NCI-H2029 treated with DMSO at 0.1 percent for 48 hours (cell line): ENCODE data around the gene BCAS1.

Experiments
- DNase-seq: peaks from one replicate; lab custom pipeline; 2025; lab: John Stamatoyannopoulos, UW

The BCAS1 gene

DNA sequence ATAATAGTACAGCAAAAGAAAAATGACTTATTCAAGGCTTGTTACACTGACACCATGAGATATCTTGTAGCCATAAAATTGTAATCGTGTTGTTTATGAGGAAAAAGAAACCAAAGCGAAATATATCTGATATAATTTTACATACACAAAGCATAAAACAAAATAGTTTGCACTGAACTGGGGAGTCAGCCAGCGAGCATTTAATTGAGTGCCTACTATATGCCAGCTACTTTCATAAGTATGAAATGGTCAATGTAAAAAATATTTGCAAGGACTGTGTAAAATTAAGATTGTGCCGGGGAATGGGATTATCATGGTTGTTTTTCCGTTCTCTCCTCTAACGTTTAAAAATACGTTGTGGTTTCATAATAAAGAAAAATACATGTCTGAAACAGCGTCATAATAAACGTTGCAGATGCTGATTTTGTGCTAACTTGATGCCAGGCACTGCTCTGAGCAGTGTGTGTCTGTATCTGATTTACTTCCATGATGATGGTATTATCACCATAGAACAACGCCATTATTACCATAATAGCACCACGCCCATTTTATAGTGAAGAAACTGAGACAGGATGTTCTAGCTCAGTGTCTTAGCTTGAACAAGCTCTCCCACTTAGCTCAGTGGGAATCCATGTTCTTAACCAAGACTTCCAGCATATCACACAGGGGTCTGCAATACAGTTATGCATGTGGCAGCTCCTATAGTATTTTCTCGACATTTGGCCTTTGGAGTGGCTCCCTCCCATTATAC is 144.6 kb downstream of the BCAS1 start:
- no peak for DNase-seq

DNA sequence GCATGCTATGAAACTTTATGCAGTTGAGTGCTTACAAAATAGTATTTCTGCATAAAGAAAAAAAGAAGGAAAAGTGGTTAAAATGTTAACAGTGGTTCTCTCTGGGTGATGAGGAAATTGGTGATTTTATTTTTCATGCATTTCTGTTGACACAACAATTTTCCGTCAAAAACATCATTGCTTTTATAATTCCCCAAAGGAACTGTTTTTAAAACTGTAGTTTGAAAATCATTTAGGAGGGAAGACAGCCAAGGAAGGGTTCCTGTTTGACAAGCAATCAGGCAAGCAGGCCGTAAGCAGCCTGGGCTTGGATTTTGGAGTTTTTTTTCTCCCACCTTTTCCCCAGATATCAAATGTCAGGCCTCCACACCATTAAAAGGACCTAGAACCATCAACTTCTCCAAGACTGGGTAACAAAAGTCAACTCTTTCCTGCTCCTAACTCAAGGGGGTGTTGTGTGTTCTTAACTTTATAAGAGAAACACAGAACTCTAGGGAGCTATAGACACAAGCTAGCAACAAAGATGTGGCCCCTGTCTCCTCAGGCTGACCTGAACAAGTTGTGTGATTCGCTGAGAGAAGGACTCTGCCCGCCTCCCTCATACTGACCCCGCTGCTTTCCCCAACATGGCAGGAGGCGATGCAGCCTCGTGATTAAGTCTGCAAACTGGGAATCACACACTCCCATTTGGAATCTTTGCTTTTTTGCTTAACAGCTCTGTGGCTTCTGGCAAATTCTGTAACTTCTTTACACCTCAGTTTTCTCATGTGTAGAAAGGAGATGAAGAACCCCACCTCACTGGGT is 146.6 kb downstream of the BCAS1 start:
- DNase-seq = no peak

DNA sequence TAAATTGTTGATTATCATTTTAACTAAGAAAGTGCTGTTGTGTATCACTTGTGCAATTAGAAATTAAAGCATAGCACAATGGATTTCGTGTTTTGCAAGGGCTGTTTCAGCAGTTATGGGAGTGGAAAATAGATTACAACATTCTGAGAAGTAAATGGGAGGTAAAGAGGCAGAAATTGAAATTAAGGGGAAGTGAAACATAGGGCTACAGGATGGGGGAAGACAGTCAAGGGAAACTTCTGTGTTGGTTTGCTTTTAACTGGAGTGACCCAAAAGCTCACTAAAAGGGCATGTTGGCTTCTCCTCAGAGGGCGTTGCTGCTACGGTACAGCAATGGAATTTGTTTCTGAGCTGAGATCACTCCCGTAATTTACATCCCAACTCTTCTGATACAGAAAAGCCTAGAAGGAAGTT is 147.5 kb downstream of the BCAS1 start:
- no peak for DNase-seq

DNA sequence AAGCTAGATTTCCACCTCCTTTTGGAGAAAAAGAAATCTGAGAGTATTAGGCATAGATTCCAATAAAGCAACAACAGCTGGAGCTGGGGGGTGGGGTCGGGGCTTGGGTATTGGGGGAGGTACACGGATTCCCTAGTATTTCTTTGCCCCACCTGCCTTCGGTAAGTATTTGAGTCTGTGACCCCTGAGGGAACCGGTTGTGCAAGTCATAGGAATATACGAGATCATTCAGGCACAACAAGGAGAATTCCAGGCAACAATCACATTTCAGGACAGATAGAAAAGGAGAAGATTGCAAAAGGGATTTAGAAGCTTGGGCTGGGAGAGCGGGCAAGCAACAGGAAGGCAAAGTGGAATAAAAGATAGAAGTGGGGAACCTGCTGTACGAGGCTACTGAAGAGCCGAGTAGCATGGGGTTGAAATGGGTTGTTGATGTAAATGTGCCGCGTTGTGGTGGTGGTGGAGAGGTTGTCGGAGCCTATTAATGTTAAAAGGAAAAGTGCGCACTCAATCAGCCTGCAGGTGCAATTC is 148.9 kb downstream of the BCAS1 start:
- DNase-seq = no peak

DNA sequence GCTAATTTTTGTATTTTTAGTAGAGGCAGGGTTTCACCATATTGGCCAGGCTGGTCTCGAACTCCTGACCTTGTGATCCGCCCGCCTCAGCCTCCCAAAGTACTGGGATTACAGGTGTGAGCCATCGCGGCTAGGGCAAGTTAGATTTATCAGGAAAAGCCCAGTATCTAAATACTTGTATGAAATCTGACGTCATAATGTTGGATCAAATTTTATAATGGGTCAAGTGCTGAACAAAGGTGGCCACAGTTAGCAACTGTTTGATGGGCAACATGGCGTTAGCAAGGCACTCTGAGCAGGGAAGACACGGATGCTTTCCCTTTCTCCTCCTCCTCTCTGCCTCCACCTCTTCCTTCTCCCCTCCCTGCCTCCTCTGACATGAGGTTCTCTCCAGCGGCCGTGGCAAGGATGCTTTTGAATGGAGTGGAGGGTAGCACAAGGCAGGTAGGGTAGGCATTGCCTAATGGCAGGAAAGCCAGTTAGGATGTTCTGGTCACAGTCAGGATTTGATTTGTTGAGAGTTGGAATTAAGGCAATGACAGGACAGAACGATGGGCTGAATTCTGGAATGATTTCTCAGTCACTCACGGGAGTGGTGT is 149.6 kb downstream of the BCAS1 start:
- DNase-seq = no peak

DNA sequence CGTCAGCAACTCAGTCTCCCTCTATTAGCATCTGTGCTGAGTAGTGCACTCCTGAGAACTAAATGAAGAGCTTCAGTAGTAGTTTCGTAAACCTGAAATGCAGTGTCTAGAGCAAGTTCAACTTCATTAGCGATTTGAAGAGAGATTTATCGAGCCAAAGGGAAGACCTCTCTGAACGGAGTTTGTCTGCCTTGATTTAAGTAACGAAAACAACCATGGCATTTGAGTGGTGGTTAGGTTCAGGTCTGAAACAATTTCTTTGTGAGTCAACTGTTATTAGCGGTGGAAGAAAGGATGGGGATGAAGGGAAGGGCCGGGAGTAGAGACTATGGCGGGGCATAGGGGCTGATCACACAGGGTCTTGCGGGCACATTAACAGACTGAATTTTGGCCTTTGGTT is 150.5 kb downstream of the BCAS1 start:
- DNase-seq = no peak

DNA sequence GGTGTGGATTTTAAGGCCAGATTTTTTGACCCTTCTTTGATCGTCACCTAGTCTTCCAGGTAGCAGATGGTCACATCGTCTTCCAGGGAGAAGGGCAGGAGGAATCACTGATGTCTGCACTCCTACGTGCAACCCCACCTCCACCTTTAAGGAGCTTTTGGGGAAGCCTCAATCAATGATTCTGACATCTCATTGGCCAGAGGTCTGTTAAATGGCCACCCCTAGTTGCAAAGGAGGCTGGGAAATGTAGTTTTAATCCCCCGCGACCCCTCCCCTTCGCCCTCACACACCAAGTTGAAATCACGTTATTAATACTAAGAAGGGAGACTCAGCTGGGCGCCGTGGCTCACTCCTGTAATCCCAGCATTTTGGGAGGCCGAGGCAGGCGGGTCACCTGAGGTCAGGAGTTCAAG is 151.4 kb downstream of the BCAS1 start:
- no peak for DNase-seq

DNA sequence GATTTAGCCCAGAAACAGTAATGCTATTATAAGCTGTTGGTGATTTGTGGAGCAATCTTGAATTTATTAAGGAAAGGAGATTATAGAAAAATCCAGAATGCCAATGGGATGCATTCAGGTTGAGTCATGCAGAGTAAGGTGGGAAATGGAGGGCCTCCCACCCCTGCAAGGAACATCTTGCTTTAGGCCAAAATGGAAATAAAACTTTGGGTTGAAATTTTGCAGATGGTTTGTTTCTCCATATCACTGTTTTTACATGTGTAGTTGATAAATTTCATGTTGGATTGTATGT is 152.4 kb downstream of the BCAS1 start:
- DNase-seq = no peak

DNA sequence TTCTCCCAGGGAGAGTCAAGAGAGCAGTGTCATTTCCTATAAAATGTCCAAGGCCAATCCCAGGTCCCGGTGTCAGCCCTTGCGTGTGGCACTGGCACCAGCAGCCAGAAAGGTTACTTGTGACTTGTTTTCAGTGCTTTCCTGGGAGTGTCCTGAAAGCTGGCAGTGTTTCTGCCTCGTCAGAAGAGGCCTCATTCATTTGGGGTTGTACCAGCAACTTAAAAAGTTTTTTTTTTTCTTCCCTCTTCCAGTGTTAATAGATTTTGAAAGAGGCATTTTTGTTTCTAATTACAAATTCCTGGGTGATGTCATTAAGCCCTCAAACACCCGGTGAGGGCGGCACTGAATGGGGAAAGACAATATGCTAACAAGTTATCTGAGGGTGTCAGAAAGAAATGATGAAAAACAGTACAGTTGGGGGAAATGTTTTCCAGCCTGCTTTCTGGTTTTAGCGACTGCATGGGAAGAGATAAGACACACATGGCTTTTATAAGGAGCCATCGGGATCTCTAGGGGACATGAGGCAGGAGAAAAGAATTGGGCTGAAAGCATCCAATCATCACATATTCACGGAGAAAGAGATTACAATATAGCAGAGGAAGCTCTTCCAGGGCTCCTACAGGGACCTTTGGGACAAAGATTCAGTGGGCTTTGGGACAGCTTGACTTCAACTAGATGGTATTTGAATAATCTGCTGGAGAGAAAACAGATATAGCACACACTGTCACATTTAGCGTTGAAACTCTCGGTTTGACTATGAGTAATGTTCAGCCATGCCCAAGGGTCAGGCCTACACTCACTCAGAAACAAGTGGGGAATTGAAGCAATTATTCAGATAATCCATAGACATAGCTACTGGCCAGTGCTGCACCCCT is 153.0 kb downstream of the BCAS1 start:
- no peak for DNase-seq

DNA sequence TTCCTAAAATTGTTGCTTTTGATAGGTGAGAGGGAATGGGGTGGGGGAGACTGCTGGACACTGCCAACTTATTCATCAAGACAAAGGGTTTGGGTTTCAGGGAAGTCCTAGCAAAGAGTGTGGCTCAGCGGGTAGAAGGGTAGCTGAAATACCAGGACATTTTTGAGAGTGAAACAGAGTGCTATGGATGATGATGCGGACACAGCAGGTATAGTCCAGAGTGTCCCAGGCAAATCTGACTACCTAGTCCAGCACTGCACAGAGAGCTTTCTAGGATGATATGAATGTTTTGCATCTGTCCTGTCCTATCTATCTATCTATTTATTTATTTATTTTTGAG is 154.3 kb downstream of the BCAS1 start:
- no peak for DNase-seq

DNA sequence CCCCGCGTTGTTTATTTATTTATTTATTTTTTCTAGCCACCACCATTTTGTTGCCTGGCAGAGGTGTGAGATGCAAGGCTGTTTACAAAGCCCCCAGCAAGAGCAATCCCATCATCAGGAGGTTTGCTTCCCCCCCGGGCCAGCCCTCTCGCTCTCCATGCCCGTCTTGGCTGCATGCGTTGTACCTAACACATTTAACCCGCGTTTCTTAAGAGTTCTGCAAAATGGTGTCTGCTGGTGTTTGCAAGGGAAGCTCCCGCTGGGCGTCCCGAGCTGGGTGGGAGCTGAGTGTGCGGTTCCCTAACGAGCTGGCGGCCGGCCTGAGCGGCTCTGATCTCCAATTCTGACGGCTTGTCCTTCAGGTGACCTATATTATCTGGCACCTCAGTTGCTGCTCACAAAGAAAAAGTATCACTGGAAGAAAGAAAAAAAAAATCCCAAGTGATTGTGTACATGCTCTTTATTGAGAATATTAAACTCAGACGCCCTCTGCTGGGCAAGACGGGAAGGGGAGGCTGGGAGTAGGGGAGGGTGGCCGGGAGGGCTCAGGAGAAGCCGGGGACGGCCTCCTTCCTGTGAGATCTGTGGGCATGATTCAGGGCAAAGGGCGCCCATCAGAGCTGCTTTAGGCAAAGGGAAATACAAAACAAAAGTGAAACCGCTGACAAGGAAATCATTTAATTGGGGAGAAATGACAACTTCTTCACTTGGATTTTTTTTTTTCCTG is 154.8 kb downstream of the BCAS1 start:
- peak; percentile 32 for DNase-seq

DNA sequence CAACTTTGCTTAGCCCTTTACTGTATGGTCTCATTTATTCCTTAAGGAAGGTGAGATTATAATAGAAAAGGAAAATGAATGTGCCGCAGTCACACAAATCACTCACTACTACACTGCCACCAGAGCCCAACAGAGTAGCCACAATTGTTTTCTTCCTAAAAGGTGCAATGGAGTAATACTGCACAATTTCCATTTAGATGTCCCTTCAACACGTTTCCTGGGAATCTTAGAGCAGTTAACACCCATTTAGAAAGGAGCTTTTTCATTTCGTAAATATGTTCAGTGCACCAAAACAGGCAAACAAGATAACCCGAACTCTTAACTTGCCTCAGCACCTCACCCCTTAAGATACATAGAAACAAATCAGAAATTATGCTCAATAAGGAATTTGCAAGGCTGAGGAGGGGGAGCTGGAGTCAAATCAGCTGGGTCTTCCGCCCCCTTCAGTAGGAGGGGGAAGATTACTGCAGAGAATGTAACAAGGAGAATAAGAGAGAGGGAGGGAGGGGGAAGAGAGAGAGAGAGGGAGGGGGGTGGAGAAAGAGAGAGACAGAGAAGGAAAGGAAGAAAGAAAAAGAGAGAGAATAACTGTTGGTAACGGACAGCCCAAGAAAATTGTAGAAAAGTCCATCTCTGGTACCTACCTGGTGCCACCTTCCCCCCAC is 155.5 kb downstream of the BCAS1 start:
- DNase-seq = no peak

DNA sequence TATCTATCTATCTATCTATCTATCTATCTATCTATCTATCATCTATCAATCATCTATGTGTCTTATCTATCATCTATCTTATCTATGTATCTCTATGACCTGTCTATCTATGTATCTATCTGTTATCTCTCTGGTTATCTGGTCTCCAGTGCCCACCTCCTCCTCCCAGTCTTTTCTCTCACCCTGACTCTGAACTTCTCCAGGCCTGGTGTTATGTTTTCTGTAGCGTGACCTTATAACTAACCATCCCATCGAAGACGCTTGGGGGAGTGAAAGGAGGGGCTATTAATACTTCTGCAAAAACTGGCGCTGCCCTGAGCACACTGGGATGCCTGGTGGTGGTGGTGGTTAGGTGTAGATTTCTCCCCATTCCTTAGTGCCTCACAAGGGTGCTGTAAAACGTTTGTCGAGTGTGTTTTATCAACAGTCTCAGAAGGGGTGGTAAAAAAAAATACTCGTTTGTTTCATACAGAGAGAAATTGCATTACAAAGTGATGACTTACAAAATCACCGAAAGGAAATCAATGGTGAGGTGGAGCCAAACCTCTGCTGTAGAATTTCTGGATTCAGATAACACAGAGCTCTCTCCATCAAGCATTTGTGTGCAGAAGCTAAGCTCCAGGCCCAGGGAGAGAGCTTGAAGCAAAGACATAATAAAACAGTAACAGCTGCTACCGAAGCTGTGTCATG is 156.2 kb downstream of the BCAS1 start:
- no peak for DNase-seq

DNA sequence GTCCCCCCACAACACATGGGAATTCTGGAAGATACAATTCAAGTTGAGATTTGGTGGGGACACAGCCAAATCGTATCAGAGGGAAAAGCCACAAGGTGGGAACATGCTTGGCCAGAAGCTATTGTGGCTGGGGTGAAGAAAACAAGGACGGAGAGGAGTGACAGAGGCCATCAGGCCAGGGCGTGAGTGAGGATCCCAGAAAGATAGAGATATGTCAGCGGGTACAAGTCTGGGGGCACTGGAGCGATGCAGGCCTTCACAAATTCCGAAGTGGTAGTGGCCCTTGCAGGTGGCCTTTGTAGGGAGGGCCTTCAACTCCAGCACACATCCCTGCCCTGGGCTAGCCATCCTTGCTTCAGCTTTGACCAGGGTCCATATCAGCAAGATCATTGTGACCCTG is 159.1 kb downstream of the BCAS1 start:
- no peak for DNase-seq

DNA sequence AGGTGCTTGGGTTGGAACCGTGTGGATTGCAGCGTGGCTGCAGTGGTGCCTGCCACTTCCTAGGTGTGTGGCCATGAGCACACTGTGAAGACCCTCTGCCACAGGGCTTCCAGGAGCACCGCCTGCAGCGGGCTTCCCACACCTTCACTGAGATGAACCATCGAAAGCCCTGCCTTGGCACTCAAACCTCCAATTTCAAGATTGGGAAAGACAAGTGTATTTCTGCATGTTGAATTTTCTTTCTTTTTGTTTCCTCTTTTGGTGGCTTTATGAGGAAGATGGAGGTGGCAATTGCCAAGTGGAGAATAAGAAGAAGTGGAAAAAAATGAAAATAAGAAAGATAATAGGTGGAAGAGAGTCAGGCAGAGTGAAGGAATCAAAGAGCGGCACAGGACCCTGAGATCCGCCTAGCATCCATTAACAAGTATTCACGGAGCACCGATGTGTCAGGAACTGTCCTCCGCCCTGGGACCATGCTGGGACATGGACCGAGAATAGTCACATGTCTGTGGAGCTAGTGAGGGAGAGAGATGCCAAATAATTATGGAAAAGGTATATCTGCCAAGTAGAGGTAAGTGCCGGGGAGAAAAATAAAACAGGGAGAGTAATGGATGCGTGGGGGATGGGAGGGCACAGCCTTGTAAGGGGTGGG is 159.9 kb downstream of the BCAS1 start:
- DNase-seq = no peak

DNA sequence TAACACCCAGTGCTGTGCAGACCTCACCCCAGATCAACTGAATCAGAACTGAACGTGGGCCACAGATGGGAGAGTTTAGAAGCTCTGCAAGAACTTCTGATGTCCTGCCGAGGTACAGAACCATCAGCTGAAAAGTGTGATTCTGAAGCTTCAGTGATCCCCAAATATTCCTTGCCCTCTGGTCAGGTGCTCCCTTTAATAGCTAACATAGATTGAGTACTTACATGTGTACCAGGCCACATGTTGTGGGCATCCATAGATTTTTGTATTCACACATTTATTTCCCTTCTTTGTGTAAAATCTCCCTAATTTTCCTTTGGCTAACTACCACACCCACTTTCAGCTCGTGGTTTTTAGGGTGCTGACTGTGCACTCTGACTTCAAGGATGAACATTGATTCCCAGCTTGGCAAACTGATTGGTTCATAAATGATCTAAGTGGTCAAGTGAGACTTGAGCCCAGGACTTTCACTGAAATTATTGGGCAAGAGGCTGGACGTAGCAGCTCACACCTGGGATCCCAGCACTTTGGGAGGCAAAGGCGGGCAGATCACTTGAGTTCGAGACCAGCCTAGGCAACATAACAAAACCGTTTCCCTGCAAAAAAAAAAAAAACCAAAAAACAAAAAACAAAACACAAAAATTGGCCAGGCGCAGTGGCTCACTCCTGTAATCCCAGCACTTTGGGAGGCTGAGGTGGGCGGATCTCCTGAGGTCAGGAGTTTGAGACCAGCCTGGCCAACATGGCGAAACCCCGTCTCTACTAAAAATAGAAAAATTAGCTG is 162.2 kb downstream of the BCAS1 start:
- DNase-seq = no peak

DNA sequence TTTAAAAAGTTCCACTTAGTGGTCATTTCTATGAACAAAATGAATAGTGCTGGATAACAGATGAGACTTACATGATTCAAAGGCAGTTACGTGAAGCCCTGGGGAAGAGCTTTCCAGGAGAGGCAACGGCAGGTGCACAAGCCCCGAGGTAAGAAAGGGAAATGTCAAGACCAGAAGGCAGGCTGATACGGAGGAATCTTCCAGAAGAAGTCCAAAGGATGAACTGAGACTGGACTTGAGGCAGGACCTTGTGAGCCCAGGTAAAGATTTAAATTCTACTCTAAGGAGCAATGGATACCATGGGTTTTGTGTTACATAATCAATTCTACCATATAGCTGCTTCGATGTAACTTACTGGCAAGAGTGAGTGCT is 164.6 kb downstream of the BCAS1 start:
- DNase-seq = no peak

DNA sequence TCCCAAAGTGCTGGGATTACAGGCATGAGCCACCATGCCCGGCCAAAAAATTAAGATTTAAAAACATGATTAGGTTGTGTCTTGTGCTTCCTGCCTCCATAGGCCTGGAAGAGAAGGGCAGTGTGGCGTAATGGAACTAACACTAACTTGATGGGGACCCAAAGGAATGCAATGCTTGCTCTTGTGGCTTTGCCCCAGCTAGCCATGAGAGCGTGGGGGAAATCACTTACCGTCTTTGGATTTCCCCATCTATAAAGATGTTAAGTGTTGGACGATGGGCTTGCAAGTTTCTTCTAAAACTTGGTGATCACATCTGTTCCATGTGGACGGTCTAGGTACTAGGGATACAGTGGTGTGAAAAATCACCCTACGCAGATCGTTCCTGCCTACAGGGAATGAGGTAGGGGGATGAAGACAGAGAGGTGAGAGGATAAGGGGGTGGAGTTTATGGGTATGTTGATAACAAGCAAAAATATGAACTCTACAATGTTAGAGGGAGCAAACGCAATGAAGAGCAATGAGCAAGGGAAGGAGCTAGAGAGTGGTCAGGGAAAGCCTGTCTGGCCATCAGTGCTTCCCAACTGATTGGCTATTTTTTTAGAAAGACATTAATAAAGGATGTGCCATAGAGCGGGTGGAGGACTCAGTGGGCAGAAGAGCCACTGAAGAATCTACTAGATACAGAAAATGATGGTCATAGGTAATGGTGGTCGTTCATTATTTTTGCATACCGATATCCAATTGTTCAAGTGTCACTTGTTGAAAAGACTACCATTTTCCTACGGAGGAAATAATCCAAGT is 165.2 kb downstream of the BCAS1 start:
- no peak for DNase-seq
